ENCODE results near the gene FRMPD1. TPM values are rescaled to one million over a fixed set of nuclear protein-coding genes. Genes with fewer than 3 reads are reported as not detected.

FRMPD1 gene
- total and polyA plus RNA-seq, 2 donors from 2014 or later = 0.19 to 0.90 TPM

DNA sequence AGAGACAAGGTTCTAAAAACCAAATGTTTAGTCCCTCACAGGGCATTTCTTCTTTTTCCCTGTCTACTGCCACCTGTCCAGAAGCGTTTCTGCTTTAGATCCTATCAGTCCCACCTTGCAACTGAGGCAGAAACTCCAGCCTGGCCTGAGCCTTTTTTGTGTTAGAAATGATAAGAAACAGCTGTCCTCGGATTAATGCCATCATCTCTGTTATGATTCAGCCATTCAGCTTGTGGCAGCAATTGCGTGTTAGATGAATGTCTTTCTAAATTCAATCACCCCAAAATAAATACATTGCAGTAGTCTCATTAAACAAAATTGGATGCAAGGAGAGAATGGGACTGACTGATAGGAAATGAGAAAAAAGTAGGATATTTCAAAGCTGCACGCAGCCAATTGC lies 28.3 kb upstream of the FRMPD1 start:
- Histone ChIP-seq H3K27me3 (ENCODE audit: control insufficient read depth, insufficient read depth, low read length) (no peaks in the 10 kb centered on the region), H3K9ac (ENCODE audit: low read length in 3 of 3) (no peak overlapping the region), H3K36me3 (ENCODE audit: control insufficient read depth in 2 of 3, insufficient read depth in 3 of 3, low read length in 3 of 3) (no peaks in the 10 kb centered on the region), H3K9me3 (ENCODE audit: control insufficient read depth in 2 of 3, insufficient read depth in 1 of 3, low read length in 3 of 3) (no peaks in the 10 kb centered on the region), H3K27ac (ENCODE audit: low read depth in 2 of 2, low read length in 2 of 2) (no peak overlapping the region), H3K4me1 (ENCODE audit: control insufficient read depth in 2 of 3, insufficient read depth in 2 of 3, low read depth in 1 of 3, low read length in 3 of 3) (no peaks in the 10 kb centered on the region), H3K4me3 (ENCODE audit: low read length in 3 of 3) (no peak overlapping the region)
- DNase-seq (no peak), FAIRE-seq (no peak)
- intact Hi-C loops (cut with DNase I) = no loop called here
- TF ChIP-seq, protein P1, sequence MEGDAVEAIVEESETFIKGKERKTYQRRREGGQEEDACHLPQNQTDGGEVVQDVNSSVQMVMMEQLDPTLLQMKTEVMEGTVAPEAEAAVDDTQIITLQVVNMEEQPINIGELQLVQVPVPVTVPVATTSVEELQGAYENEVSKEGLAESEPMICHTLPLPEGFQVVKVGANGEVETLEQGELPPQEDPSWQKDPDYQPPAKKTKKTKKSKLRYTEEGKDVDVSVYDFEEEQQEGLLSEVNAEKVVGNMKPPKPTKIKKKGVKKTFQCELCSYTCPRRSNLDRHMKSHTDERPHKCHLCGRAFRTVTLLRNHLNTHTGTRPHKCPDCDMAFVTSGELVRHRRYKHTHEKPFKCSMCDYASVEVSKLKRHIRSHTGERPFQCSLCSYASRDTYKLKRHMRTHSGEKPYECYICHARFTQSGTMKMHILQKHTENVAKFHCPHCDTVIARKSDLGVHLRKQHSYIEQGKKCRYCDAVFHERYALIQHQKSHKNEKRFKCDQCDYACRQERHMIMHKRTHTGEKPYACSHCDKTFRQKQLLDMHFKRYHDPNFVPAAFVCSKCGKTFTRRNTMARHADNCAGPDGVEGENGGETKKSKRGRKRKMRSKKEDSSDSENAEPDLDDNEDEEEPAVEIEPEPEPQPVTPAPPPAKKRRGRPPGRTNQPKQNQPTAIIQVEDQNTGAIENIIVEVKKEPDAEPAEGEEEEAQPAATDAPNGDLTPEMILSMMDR (IDR thresholded peaks at IDR 0.05; ENCODE audit: borderline replicate concordance, extremely low read depth, insufficient read depth) = no peak

- intact Hi-C loops (cut with DNase I) = no loop called here
- H3K4me3 ChIP-seq (ENCODE audit: low read length in 3 of 3) = no peak overlapping the region
- no peak overlapping the region for H3K9ac ChIP-seq (ENCODE audit: low read length in 3 of 3)
- H3K4me1 ChIP-seq (ENCODE audit: control insufficient read depth in 2 of 3, insufficient read depth in 2 of 3, low read depth in 1 of 3, low read length in 3 of 3) = no peaks in the 10 kb centered on the region
- H3K9me3 ChIP-seq (ENCODE audit: control insufficient read depth in 2 of 3, insufficient read depth in 1 of 3, low read length in 3 of 3) = no peaks in the 10 kb centered on the region
- TF ChIP-seq, protein P1 (IDR thresholded peaks at IDR 0.05; ENCODE audit: borderline replicate concordance, extremely low read depth, insufficient read depth) = no peak
- no peaks in the 10 kb centered on the region for H3K27me3 ChIP-seq (ENCODE audit: control insufficient read depth, insufficient read depth, low read length)
- no peak for DNase-seq
- no peaks in the 10 kb centered on the region for H3K36me3 ChIP-seq (ENCODE audit: control insufficient read depth in 2 of 3, insufficient read depth in 3 of 3, low read length in 3 of 3)
- no peak overlapping the region for H3K27ac ChIP-seq (ENCODE audit: low read depth in 2 of 2, low read length in 2 of 2)
- FAIRE-seq = no peak
Measured at GRCh38 chr9:37623267-37623666, 27.5 kb upstream of the FRMPD1 start.

DNA sequence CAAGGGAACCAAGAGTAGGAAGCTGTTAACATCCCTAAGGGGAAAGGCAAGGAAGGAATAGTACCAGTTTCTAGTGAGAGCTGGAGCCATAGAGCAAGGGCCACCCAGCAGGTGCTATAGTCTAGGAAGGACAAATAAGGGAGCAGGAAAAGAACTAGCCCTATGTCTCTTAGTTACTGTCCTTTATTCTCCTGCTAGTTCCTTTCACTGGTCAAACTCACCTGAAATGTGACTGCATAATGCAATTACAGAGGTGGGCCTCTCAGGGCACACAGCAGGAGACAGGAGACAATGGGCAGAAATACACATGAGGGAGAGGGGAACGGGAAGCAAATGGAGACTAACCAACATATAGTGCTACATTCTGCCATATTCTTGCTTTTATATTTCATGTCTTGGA lies 26.7 kb upstream of the FRMPD1 start:
- H3K27ac ChIP-seq (ENCODE audit: low read depth in 2 of 2, low read length in 2 of 2) = no peak overlapping the region
- no peak for FAIRE-seq
- no peaks in the 10 kb centered on the region for H3K4me1 ChIP-seq (ENCODE audit: control insufficient read depth in 2 of 3, insufficient read depth in 2 of 3, low read depth in 1 of 3, low read length in 3 of 3)
- H3K36me3 ChIP-seq (ENCODE audit: control insufficient read depth in 2 of 3, insufficient read depth in 3 of 3, low read length in 3 of 3) = no peaks in the 10 kb centered on the region
- no peaks in the 10 kb centered on the region for H3K27me3 ChIP-seq (ENCODE audit: control insufficient read depth, insufficient read depth, low read length)
- H3K9me3 ChIP-seq (ENCODE audit: control insufficient read depth in 2 of 3, insufficient read depth in 1 of 3, low read length in 3 of 3) = no peaks in the 10 kb centered on the region
- TF ChIP-seq, protein P1 (IDR thresholded peaks at IDR 0.05; ENCODE audit: borderline replicate concordance, extremely low read depth, insufficient read depth) = no peak
- H3K4me3 ChIP-seq (ENCODE audit: low read length in 3 of 3) = no peak overlapping the region
- no peak for DNase-seq
- H3K9ac ChIP-seq (ENCODE audit: low read length in 3 of 3) = no peak overlapping the region
- intact Hi-C loops (cut with DNase I) = no loop called here

Measured in kidney (tissue), 14 donors.